ENCODE measurements around the gene ENO2.

The ENO2 gene

GRCh38 chr12:6946033-6946919, 31.9 kb downstream of the ENO2 start:
- H3K4me3 Mint-ChIP-seq = peak overlapping the region; percentile 99
- H3K27ac Mint-ChIP-seq = peak overlapping the region; percentile 100
- H3K36me3 Mint-ChIP-seq = peaks cover 6% of the 10 kb centered on the region
- no peaks in the 10 kb centered on the region for H3K27me3 Mint-ChIP-seq
- peaks cover 85% of the 10 kb centered on the region for H3K4me1 Mint-ChIP-seq
- no peaks in the 10 kb centered on the region for H3K9me3 Mint-ChIP-seq

- Mint-ChIP-seq H3K27me3 (no peaks in the 10 kb centered on the region), H3K27ac (peak overlapping the region; percentile 100), H3K4me1 (peaks cover 85% of the 10 kb centered on the region), H3K4me3 (peak overlapping the region; percentile 99), H3K36me3 (peaks cover 6% of the 10 kb centered on the region), H3K9me3 (no peaks in the 10 kb centered on the region)
These were observed 32.6 kb downstream of the ENO2 start for GRCh38 chr12:6946920-6947374.

GRCh38 chr12:6947615-6948014, 33.2 kb downstream of the ENO2 start:
- Mint-ChIP-seq H3K27ac (peak overlapping the region; percentile 99), H3K9me3 (no peaks in the 10 kb centered on the region), H3K36me3 (peaks cover 10% of the 10 kb centered on the region), H3K4me3 (peak overlapping the region; percentile 99), H3K27me3 (no peaks in the 10 kb centered on the region), H3K4me1 (peaks cover 79% of the 10 kb centered on the region)

- H3K27me3 Mint-ChIP-seq = no peaks in the 10 kb centered on the region
- H3K27ac Mint-ChIP-seq = peak overlapping the region; percentile 99
- H3K4me1 Mint-ChIP-seq = peaks cover 70% of the 10 kb centered on the region
- peak overlapping the region; percentile 99 for H3K4me3 Mint-ChIP-seq
- no peaks in the 10 kb centered on the region for H3K9me3 Mint-ChIP-seq
- peaks cover 19% of the 10 kb centered on the region for H3K36me3 Mint-ChIP-seq
These were observed 34.7 kb downstream of the ENO2 start for GRCh38 chr12:6948873-6949594.

GRCh38 chr12:6950401-6950801, 36.0 kb downstream of the ENO2 start:
- peak overlapping the region; percentile 99 for H3K27ac Mint-ChIP-seq
- no peaks in the 10 kb centered on the region for H3K9me3 Mint-ChIP-seq
- H3K4me3 Mint-ChIP-seq = peak overlapping the region; percentile 99
- H3K36me3 Mint-ChIP-seq = peaks cover 29% of the 10 kb centered on the region
- no peaks in the 10 kb centered on the region for H3K27me3 Mint-ChIP-seq
- peaks cover 72% of the 10 kb centered on the region for H3K4me1 Mint-ChIP-seq

GRCh38 chr12:6950811-6951540, 36.6 kb downstream of the ENO2 start, which contains the start of gene PTPN6:
PTPN6 (plus strand) TSS chr12:6951356; CDS start chr12:6951513, 157 bp downstream.
- Mint-ChIP-seq H3K27me3 (no peaks in the 10 kb centered on the region), H3K9me3 (no peaks in the 10 kb centered on the region), H3K36me3 (peaks cover 30% of the 10 kb centered on the region), H3K4me3 (peak within 1 kb of the TSS; percentile 99), H3K27ac (peak within 1 kb of the TSS; percentile 99), H3K4me1 (peaks cover 72% of the 10 kb centered on the region)

GRCh38 chr12:6951551-6952120, 37.3 kb downstream of the ENO2 start:
- Mint-ChIP-seq H3K4me3 (peak overlapping the region; percentile 99), H3K36me3 (peaks cover 36% of the 10 kb centered on the region), H3K27ac (peak overlapping the region; percentile 98), H3K27me3 (no peaks in the 10 kb centered on the region), H3K9me3 (no peaks in the 10 kb centered on the region), H3K4me1 (peaks cover 72% of the 10 kb centered on the region)

GRCh38 chr12:6952121-6952862, 37.9 kb downstream of the ENO2 start:
- peak overlapping the region; percentile 99 for H3K4me3 Mint-ChIP-seq
- H3K4me1 Mint-ChIP-seq = peaks cover 72% of the 10 kb centered on the region
- no peaks in the 10 kb centered on the region for H3K9me3 Mint-ChIP-seq
- peaks cover 37% of the 10 kb centered on the region for H3K36me3 Mint-ChIP-seq
- H3K27me3 Mint-ChIP-seq = no peaks in the 10 kb centered on the region
- peak overlapping the region; percentile 98 for H3K27ac Mint-ChIP-seq

- no peaks in the 10 kb centered on the region for H3K27me3 Mint-ChIP-seq
- peak overlapping the region; percentile 98 for H3K27ac Mint-ChIP-seq
- no peaks in the 10 kb centered on the region for H3K9me3 Mint-ChIP-seq
- peaks cover 72% of the 10 kb centered on the region for H3K4me1 Mint-ChIP-seq
- H3K36me3 Mint-ChIP-seq = peaks cover 37% of the 10 kb centered on the region
- peak overlapping the region; percentile 99 for H3K4me3 Mint-ChIP-seq
These were observed 38.6 kb downstream of the ENO2 start for GRCh38 chr12:6952863-6953441.

GRCh38 chr12:6953442-6954315, 39.3 kb downstream of the ENO2 start:
- Mint-ChIP-seq H3K4me3 (peak overlapping the region; percentile 99), H3K27me3 (no peaks in the 10 kb centered on the region), H3K36me3 (peaks cover 41% of the 10 kb centered on the region), H3K27ac (peak overlapping the region; percentile 98), H3K9me3 (no peaks in the 10 kb centered on the region), H3K4me1 (peaks cover 72% of the 10 kb centered on the region)

- H3K9me3 Mint-ChIP-seq = no peaks in the 10 kb centered on the region
- H3K27ac Mint-ChIP-seq = peak overlapping the region; percentile 98
- H3K27me3 Mint-ChIP-seq = no peaks in the 10 kb centered on the region
- H3K4me3 Mint-ChIP-seq = peak overlapping the region; percentile 99
- H3K4me1 Mint-ChIP-seq = peaks cover 72% of the 10 kb centered on the region
- peaks cover 46% of the 10 kb centered on the region for H3K36me3 Mint-ChIP-seq
These were observed 40.1 kb downstream of the ENO2 start for GRCh38 chr12:6954316-6955107.

- Mint-ChIP-seq H3K27ac (peak overlapping the region; percentile 98), H3K4me1 (peaks cover 69% of the 10 kb centered on the region), H3K27me3 (no peaks in the 10 kb centered on the region), H3K36me3 (peaks cover 46% of the 10 kb centered on the region), H3K4me3 (peak overlapping the region; percentile 99), H3K9me3 (no peaks in the 10 kb centered on the region)
These were observed 41.0 kb downstream of the ENO2 start for GRCh38 chr12:6955108-6956020.
